Mucosa of stomach (tissue), 1 donor: ENCODE results near the gene SLC2A4.

Source experiments
- H3K27me3 ChIP-seq: one replicate; pipeline ENCODE4 v1.7.0; 2013; ENCODE audit warnings: mild to moderate bottlenecking, low read length; ENCODE audit not compliant: control insufficient read depth, insufficient read depth
- H3K36me3 ChIP-seq: one replicate; pipeline ENCODE4 v1.7.0; 2013; ENCODE audit warnings: low read length; ENCODE audit not compliant: control insufficient read depth, insufficient read depth
- H3K4me1 ChIP-seq: one replicate; pipeline ENCODE4 v1.7.0; 2013; ENCODE audit warnings: mild to moderate bottlenecking, low read length; ENCODE audit not compliant: control insufficient read depth, insufficient read depth
- H3K4me3 ChIP-seq: one replicate; pipeline ENCODE4 v1.7.0; 2013; ENCODE audit warnings: low read length
- H3K9ac ChIP-seq: one replicate; pipeline ENCODE4 v1.7.0; 2013; ENCODE audit warnings: mild to moderate bottlenecking, low read length, moderate library complexity
- H3K9me3 ChIP-seq: one replicate; pipeline ENCODE4 v1.7.0; 2013; ENCODE audit warnings: mild to moderate bottlenecking, low read length, moderate library complexity; ENCODE audit not compliant: control insufficient read depth
- donor health status: Pancreatic carcinoma.

SLC2A4 gene

GRCh38 chr17:7289256-7290032 is 7.9 kb downstream of the SLC2A4 start:
- peaks cover 5% of the 10 kb centered on the region for H3K4me1 ChIP-seq
- no peak overlapping the region for H3K9ac ChIP-seq
- H3K27me3 ChIP-seq: peaks cover 16% of the 10 kb centered on the region
- no peaks in the 10 kb centered on the region for H3K9me3 ChIP-seq
- no peaks in the 10 kb centered on the region for H3K36me3 ChIP-seq
- H3K4me3 ChIP-seq: no peak overlapping the region

GRCh38 chr17:7290166-7290565 is 8.6 kb downstream of the SLC2A4 start:
- peaks cover 14% of the 10 kb centered on the region for H3K27me3 ChIP-seq
- H3K4me3 ChIP-seq: no peak overlapping the region
- H3K9ac ChIP-seq: no peak overlapping the region
- H3K9me3 ChIP-seq: no peaks in the 10 kb centered on the region
- H3K36me3 ChIP-seq: no peaks in the 10 kb centered on the region
- H3K4me1 ChIP-seq: peaks cover 9% of the 10 kb centered on the region

- no peaks in the 10 kb centered on the region for H3K36me3 ChIP-seq
- H3K27me3 ChIP-seq: peaks cover 14% of the 10 kb centered on the region
- no peaks in the 10 kb centered on the region for H3K9me3 ChIP-seq
- no peak overlapping the region for H3K9ac ChIP-seq
- H3K4me1 ChIP-seq: peaks cover 12% of the 10 kb centered on the region
- no peak overlapping the region for H3K4me3 ChIP-seq
Observed at GRCh38 chr17:7290685-7291084, 9.2 kb downstream of the SLC2A4 start.

- Histone ChIP-seq H3K9ac (no peak overlapping the region), H3K36me3 (no peaks in the 10 kb centered on the region), H3K4me1 (peaks cover 19% of the 10 kb centered on the region), H3K27me3 (peaks cover 19% of the 10 kb centered on the region), H3K4me3 (no peak overlapping the region), H3K9me3 (no peaks in the 10 kb centered on the region)
Observed at GRCh38 chr17:7292194-7292593, 10.7 kb downstream of the SLC2A4 start.

GRCh38 chr17:7292729-7293128 is 11.2 kb downstream of the SLC2A4 start:
- Histone ChIP-seq H3K9me3 (no peaks in the 10 kb centered on the region), H3K9ac (no peak overlapping the region), H3K4me3 (no peak overlapping the region), H3K4me1 (peaks cover 19% of the 10 kb centered on the region), H3K36me3 (no peaks in the 10 kb centered on the region), H3K27me3 (peaks cover 19% of the 10 kb centered on the region)

GRCh38 chr17:7293159-7293558 is 11.6 kb downstream of the SLC2A4 start:
- Histone ChIP-seq H3K9me3 (no peaks in the 10 kb centered on the region), H3K9ac (no peak overlapping the region), H3K4me3 (no peak overlapping the region), H3K4me1 (peaks cover 19% of the 10 kb centered on the region), H3K36me3 (no peaks in the 10 kb centered on the region), H3K27me3 (peaks cover 19% of the 10 kb centered on the region)

GRCh38 chr17:7293816-7294613 is 12.5 kb downstream of the SLC2A4 start:
- Histone ChIP-seq H3K36me3 (no peaks in the 10 kb centered on the region), H3K9ac (no peak overlapping the region), H3K9me3 (no peaks in the 10 kb centered on the region), H3K4me1 (peaks cover 19% of the 10 kb centered on the region), H3K27me3 (peaks cover 19% of the 10 kb centered on the region), H3K4me3 (no peak overlapping the region)

GRCh38 chr17:7294614-7295153 is 13.2 kb downstream of the SLC2A4 start, which contains the start of gene YBX2:
Gene YBX2 (minus strand): TSS chr17:7294639. CDS start chr17:7294500, 139 bp downstream.
- Histone ChIP-seq H3K4me1 (peaks cover 19% of the 10 kb centered on the region), H3K9ac (no peak within 1 kb of the TSS), H3K9me3 (no peaks in the 10 kb centered on the region), H3K36me3 (no peaks in the 10 kb centered on the region), H3K4me3 (no peak within 1 kb of the TSS), H3K27me3 (peaks cover 19% of the 10 kb centered on the region)

GRCh38 chr17:7295230-7296180 is 14.0 kb downstream of the SLC2A4 start:
- H3K4me3 ChIP-seq: no peak overlapping the region

GRCh38 chr17:7296189-7296861 is 14.8 kb downstream of the SLC2A4 start:
- peaks cover 21% of the 10 kb centered on the region for H3K27me3 ChIP-seq
- H3K9me3 ChIP-seq: no peaks in the 10 kb centered on the region
- H3K4me3 ChIP-seq: no peak overlapping the region
- H3K9ac ChIP-seq: peak overlapping the region; percentile 14
- H3K36me3 ChIP-seq: no peaks in the 10 kb centered on the region
- peaks cover 19% of the 10 kb centered on the region for H3K4me1 ChIP-seq

More at GRCh38 chr17:7295230-7296180, 14.0 kb downstream of the SLC2A4 start:
- Histone ChIP-seq H3K9me3 (no peaks in the 10 kb centered on the region), H3K4me1 (peaks cover 19% of the 10 kb centered on the region), H3K27me3 (peaks cover 21% of the 10 kb centered on the region), H3K36me3 (no peaks in the 10 kb centered on the region), H3K9ac (no peak overlapping the region)

- no peak overlapping the region for H3K9ac ChIP-seq
- H3K4me1 ChIP-seq: peaks cover 4% of the 10 kb centered on the region
- H3K36me3 ChIP-seq: no peaks in the 10 kb centered on the region
Observed at GRCh38 chr17:7304179-7304578, 22.7 kb downstream of the SLC2A4 start.

More at GRCh38 chr17:7304179-7304578, 22.7 kb downstream of the SLC2A4 start:
- H3K9me3 ChIP-seq: no peaks in the 10 kb centered on the region
- H3K4me3 ChIP-seq: no peak overlapping the region
- peaks cover 2% of the 10 kb centered on the region for H3K27me3 ChIP-seq
